Kidney capillary endothelial cell (primary cell): ENCODE measurements around the gene KCNA3.

ENCODE experiments used
- DNase-seq: peaks from one replicate; pipeline ENCODE4 v3.0.0-alpha.2; 2018; ENCODE audit warnings: low spot score

The KCNA3 gene

GRCh38 chr1:110674337-110675059, at the start of gene KCNA3:
KCNA3 (minus strand) TSS chr1:110674940; CDS start chr1:110674809, 131 bp downstream.
- DNase-seq = no peak

GRCh38 chr1:110722807-110723206, 48.1 kb upstream of the KCNA3 start:
- DNase-seq = no peak

- no peak for DNase-seq
Observed at GRCh38 chr1:110719908-110720307, 45.2 kb upstream of the KCNA3 start.

- no peak for DNase-seq
Observed at GRCh38 chr1:110718452-110718851, 43.7 kb upstream of the KCNA3 start.

- no peak for DNase-seq
Observed at GRCh38 chr1:110717179-110717578, 42.4 kb upstream of the KCNA3 start.

GRCh38 chr1:110714374-110714995, 39.7 kb upstream of the KCNA3 start:
- no peak for DNase-seq

- DNase-seq = no peak
Observed at GRCh38 chr1:110713221-110713620, 38.5 kb upstream of the KCNA3 start.

- DNase-seq = no peak
Observed at GRCh38 chr1:110710314-110710713, 35.6 kb upstream of the KCNA3 start.

GRCh38 chr1:110708974-110709440, 34.3 kb upstream of the KCNA3 start:
- DNase-seq = no peak

GRCh38 chr1:110707232-110707631, 32.5 kb upstream of the KCNA3 start:
- no peak for DNase-seq

- DNase-seq = no peak
Observed at GRCh38 chr1:110706621-110707020, 31.9 kb upstream of the KCNA3 start.

- no peak for DNase-seq
Observed at GRCh38 chr1:110702260-110702659, 27.5 kb upstream of the KCNA3 start.

- DNase-seq = no peak
Observed at GRCh38 chr1:110700767-110701166, 26.0 kb upstream of the KCNA3 start.

- DNase-seq = no peak
Observed at GRCh38 chr1:110697606-110698005, 22.9 kb upstream of the KCNA3 start.

GRCh38 chr1:110696818-110697217, 22.1 kb upstream of the KCNA3 start:
- no peak for DNase-seq

GRCh38 chr1:110690709-110691365, 16.1 kb upstream of the KCNA3 start:
- no peak for DNase-seq

- no peak for DNase-seq
Observed at GRCh38 chr1:110689868-110690267, 15.1 kb upstream of the KCNA3 start.

GRCh38 chr1:110688514-110688913, 13.8 kb upstream of the KCNA3 start:
- no peak for DNase-seq

GRCh38 chr1:110687250-110687649, 12.5 kb upstream of the KCNA3 start:
- DNase-seq = no peak

GRCh38 chr1:110686188-110686587, 11.4 kb upstream of the KCNA3 start:
- DNase-seq = no peak

- no peak for DNase-seq
Observed at GRCh38 chr1:110684491-110684890, 9.8 kb upstream of the KCNA3 start.

GRCh38 chr1:110682898-110683297, 8.2 kb upstream of the KCNA3 start:
- DNase-seq = no peak

- no peak for DNase-seq
Observed at GRCh38 chr1:110680036-110680735, 5.4 kb upstream of the KCNA3 start.
